ENCODE data around the gene SALL1.

DNA sequence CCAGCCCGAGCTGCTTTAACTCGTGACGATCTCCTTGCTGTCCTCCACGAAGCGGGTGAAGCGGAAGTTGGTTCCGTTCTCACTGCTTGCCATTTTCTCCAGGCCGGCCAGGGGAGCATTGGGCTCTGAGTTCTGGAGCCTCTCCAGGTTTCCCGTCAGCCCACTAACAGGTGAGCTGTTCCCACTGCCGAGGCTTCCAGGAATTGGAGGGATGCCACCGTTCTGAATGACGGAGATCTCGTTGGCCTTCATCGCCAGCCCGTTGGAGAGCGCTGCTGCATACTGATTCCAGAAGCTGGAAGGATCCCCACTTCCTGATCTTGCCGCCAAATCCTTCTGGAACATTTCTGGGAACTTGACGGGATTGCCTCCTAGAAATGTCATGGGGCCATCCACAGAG, 14.0 kb downstream of the SALL1 start:
- TF ChIP-seq, protein P1, sequence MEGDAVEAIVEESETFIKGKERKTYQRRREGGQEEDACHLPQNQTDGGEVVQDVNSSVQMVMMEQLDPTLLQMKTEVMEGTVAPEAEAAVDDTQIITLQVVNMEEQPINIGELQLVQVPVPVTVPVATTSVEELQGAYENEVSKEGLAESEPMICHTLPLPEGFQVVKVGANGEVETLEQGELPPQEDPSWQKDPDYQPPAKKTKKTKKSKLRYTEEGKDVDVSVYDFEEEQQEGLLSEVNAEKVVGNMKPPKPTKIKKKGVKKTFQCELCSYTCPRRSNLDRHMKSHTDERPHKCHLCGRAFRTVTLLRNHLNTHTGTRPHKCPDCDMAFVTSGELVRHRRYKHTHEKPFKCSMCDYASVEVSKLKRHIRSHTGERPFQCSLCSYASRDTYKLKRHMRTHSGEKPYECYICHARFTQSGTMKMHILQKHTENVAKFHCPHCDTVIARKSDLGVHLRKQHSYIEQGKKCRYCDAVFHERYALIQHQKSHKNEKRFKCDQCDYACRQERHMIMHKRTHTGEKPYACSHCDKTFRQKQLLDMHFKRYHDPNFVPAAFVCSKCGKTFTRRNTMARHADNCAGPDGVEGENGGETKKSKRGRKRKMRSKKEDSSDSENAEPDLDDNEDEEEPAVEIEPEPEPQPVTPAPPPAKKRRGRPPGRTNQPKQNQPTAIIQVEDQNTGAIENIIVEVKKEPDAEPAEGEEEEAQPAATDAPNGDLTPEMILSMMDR (IDR thresholded peaks at IDR 0.05), result no peak
- TF ChIP-seq POLR2A (IDR thresholded peaks at IDR 0.05), result no peak
